Measurements from ENCODE around the gene ANO2. TPM values are rescaled to one million over a fixed set of nuclear protein-coding genes. Genes with fewer than 3 reads are reported as not detected.

ANO2 gene
- total RNA-seq, 1 donor from 2014 or later: 16.0 TPM

DNA sequence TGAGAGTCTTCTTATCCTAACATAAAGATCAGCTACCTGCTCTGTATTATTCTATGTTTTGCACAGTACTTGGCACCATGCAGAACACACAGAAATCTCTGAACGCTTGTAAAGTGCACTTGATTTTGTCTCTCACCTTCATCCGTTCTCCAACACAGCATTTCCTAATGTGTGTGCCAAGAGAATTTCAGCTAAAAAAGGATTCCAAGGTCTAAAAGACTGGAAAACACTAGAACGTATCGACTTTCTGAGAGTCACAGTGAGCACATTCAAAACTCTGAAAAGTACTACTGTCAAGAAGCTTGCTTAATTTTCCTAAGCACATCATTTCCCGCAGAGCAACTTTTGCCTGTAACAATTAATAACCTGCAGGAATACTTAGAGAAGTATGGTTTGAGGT lies 211.1 kb downstream of the ANO2 start:
- DNase-seq (ENCODE audit: low read depth in 2 of 2): no peak

DNA sequence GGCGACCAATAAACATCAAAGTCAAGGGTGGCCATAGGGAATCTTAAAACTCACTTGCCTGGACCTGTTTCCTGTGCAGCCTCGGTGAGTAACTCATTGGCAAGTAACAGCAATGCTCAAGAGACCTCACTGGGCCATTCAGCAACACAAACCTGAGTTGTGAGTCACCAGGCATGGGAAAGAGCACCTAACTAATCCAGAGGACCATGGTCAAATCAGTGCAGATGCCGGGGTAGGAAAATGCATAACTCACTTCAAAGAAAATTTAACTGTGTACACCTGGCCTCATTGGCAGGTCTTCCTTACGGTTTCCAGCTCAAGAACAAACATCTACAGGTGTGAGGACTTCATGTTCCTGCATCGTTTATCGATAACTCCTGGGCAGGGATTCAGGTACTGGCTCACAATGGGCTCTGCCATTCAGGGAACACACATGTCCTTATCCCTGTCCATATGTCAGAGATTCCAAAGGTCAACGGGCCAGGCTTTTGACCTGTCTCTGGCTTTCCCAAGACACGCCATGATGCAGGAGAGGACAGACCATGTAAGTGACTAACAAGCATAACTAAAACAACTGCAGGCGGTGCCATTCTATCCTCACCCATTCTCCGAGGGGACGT lies 211.8 kb downstream of the ANO2 start:
- peak in 1 of 2 donors; percentile 5 for DNase-seq (ENCODE audit: low read depth in 2 of 2)

DNA sequence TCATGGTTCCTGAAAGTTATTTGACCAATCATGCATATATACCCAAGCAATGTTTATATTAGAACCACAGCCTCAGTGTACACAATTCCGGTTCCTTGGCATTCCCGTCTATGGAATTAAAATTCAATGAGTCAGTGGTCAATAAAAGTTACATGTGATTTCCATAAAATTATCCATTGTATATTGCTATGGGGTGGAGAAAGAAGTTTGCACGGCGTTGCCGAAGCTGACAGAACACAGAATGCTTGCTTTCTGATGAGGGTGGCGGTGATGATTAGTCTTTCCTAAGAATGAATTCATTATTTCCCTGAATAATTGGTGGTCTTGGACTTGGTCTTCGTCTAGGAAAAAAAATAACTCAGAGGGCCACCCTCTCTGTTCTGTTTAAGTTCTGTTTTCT lies 214.1 kb downstream of the ANO2 start:
- no peak for DNase-seq (ENCODE audit: low read depth in 2 of 2)

DNA sequence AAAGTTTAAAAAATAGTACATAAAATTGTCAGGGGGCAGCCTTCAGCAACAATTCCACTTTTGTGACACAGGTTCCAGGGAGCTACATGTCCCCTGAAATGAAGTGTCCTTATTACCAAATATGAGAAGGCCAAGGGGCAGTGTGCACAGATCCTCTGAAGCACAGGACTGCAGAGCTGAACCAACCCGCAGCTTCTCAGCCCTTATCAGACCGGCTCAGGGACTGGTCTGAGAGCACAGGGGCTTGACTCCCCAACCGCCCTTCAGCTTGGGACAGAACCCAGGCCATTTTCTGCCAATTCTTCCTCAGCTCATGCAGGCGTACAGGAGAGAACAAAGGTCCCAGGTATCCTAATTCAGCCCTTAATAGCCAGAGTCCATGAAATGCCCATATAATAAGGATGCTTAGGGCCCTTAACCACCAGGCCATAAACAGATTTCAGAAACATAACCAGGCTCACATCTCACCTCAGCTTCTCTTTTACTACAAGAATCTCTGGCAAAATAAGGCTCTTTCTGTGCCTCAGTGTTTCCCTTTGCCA lies 221.3 kb downstream of the ANO2 start:
- no peak for DNase-seq (ENCODE audit: low read depth in 2 of 2)

GRCh38 chr12:5723071-5723470 lies 222.0 kb downstream of the ANO2 start:
- no peak for DNase-seq (ENCODE audit: low read depth in 2 of 2)

- no peak for DNase-seq (ENCODE audit: low read depth in 2 of 2)
Measured at GRCh38 chr12:5720381-5721005, 224.6 kb downstream of the ANO2 start.

DNA sequence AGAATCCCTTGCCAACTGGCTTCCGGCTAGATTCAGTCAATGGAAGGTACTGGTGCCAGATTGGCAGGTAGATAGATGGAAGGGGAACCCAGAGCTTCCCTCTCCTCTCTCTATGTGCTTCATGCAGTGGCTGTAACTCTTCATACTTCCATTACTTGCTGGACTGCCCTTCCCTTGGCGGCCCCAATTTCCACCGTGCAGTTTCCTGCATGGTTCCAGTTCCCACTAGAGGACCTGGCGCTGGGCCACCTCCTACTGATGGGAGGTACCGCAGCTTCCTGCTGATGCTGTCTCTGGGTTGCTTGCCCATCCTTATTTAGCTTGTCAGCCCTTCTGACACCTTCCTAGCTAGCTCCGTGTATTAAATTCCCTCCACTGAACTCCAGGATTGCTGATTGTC lies 226.4 kb downstream of the ANO2 start:
- DNase-seq (ENCODE audit: low read depth in 2 of 2): peak; percentile 34 to 55

DNA sequence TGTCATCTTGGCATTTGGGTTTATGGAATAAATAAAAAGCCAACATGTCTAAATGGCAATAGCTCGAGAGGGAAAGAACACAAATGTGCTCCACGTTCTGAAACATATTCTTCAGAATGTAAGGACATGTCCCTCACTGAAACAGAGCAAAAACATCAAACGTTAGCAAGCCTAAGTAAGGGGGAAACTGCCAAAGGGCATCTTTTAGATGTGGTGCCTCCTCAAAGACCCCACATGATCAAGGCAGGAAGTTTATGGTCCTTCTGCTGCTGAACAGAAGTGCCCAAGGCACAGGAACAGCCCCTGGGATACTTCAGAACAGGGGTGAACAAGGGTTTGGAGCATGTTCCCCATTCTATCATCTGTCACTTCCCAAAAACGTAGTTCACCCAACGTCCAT lies 227.0 kb downstream of the ANO2 start:
- DNase-seq (ENCODE audit: low read depth in 2 of 2): no peak

GRCh38 chr12:5716976-5717375 lies 228.1 kb downstream of the ANO2 start:
- no peak for DNase-seq (ENCODE audit: low read depth in 2 of 2)

DNA sequence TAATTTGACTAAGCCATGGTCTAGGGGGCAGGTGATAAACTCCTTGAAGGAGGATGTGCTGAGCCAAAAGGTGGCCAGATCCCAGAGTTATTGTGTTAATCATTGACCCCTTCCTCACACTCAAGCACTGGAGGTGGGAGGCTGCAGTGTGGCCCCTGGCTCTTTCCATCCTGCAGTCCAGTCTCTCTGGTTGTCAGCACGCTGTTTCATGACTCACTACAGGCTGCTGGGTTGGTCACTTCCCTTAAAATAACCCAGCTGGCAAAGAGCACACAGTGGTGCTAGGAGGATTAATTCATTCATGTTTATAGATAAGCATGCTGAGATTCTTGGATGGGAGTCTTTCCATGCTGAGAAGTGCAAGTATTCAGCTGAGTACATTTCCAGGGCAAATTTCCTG lies 228.9 kb downstream of the ANO2 start:
- DNase-seq (ENCODE audit: low read depth in 2 of 2): peak; percentile 45 to 71

DNA sequence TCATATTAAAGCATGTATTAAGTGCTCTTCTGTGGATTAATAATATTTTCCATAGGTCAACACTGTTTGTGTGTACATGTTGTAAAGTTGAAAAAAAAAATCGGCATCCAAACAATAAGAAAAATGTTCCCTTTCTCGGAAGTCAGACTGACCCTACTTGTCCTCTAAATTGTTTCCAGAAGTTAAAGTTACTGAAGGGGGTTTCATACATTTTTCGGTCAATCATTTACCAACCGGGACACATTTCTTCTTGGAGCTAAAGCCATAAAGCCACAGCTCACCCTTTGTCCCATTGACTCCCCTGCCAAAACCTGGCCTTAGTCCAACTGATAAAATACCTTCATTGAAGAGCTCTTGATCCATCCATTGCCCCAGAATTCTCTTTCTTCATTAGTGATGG lies 230.0 kb downstream of the ANO2 start:
- no peak for DNase-seq (ENCODE audit: low read depth in 2 of 2)

- no peak for DNase-seq (ENCODE audit: low read depth in 2 of 2)
Measured at GRCh38 chr12:5713599-5714081, 231.4 kb downstream of the ANO2 start.

- DNase-seq (ENCODE audit: low read depth in 2 of 2): no peak
Measured at GRCh38 chr12:5710260-5710878, 234.7 kb downstream of the ANO2 start.

GRCh38 chr12:5708371-5708770 lies 236.7 kb downstream of the ANO2 start:
- DNase-seq (ENCODE audit: low read depth in 2 of 2): no peak

GRCh38 chr12:5706247-5706646 lies 238.8 kb downstream of the ANO2 start:
- DNase-seq (ENCODE audit: low read depth in 2 of 2): no peak

DNA sequence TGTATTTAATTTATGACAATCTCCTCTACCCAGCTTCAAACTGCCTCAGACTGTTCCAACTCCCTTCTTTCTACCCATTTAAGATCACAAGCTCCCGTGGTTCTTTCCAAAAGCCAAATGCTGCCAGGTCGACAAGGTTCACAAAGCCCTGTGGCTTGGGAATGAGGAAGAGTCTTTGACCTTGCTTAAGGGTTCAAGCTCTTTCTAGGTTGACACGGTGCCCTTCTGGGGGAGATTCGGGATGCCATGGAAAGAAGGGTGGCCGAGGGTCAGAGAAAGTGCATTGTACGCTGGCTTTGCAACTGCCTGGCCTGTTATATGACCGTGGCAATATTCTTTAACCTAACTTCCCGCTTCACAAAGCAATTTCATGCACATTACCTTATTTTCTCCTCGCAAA lies 239.3 kb downstream of the ANO2 start:
- DNase-seq (ENCODE audit: low read depth in 2 of 2): no peak

DNA sequence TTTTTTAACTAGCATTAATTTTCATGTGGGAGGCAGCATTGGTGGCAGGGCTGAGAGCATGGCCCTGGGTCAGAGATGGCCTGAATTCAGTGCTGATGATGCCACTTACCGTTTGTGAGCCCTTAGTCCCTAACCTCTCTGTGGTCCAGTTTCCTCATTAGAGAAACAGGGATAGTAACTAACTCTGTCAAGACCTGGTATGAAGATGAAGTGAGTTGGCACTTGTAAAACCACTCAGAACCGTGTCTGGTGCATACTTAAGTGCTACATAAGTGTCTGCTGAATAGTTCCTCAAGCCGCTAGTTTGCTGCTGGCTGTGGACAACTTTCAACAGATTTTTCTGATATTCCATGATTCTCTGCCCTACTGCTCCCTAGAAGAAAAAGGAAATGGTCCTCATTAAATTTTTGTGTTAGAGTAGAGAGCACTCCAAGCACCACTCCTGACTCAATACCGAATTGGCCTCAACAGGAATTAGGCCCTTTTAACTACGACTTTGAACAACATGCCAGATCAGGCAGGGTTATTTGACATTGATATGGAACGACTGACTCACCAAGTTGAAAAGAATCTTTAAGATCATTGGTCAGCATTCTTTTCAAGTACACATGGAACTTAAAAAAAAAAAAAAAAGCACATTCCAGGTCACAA lies 250.2 kb downstream of the ANO2 start:
- DNase-seq (ENCODE audit: low read depth in 2 of 2): peak in 1 of 2 donors; percentile 13

- DNase-seq (ENCODE audit: low read depth in 2 of 2): no peak
Measured at GRCh38 chr12:5692850-5693249, 252.2 kb downstream of the ANO2 start.

DNA sequence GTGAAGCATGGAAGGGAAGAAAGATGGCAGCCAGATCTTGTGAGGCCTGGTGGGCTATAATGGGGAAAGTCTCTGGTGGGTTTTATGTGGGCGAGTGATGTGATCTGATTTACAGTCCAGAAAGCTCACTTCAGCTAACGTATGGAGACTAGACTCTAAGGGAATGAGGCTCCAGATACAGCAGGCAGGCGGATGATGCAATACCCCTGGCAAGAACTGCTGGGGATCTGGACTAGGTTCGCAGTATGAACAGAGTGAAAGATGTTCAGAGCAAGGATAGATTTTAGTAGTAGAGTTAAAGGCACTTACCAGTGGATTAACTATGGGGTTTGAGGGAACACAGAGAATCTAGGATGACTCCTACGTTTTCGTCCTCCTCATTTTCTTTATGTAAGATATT lies 253.1 kb downstream of the ANO2 start:
- no peak for DNase-seq (ENCODE audit: low read depth in 2 of 2)

GRCh38 chr12:5690240-5690639 lies 254.8 kb downstream of the ANO2 start:
- no peak for DNase-seq (ENCODE audit: low read depth in 2 of 2)

GRCh38 chr12:5689773-5690172 lies 255.3 kb downstream of the ANO2 start:
- DNase-seq (ENCODE audit: low read depth in 2 of 2): no peak

DNA sequence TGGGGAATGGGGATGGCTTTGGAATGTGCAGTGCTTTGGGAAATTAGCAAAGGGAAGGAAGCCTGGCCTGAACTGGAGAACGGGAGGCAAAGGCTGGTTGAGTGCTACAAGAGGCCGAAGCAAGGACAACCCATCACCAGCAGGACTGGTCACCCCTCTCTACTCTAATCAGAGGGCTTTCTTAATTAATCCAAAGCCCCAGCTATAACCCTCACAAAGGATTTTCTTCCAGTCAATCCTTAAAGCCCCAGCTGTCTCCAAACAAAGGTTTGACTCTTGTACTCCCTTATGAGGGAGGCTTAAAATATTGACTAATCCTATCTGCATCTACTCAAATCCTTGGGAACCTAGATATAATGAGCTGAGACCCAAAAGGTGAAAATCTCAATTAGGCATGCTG lies 256.8 kb downstream of the ANO2 start:
- DNase-seq (ENCODE audit: low read depth in 2 of 2): no peak
